H1 (cell line): ENCODE results near the gene DCTN3.

Source experiments
- CTCF ChIP-seq, 3 experiments: IDR thresholded peaks; 1 replicate in 2 of 3; 2 replicates in 1 of 3; pipeline versions ENCODE4 v1.5.1 to v1.6.1; 2011; ENCODE audit warnings: low read length in 3 of 3, mild to moderate bottlenecking in 3 of 3, inconsistent platforms in 2 of 3, low read depth in 1 of 3, moderate library complexity in 1 of 3; ENCODE audit not compliant: insufficient read depth in 1 of 3; ENCODE audit errors: control extremely low read depth in 1 of 3
- HDAC2 ChIP-seq, 2 experiments: fragments of 300-600 bp in 1 of 2; sonication (generic) in 1 of 2; IDR thresholded peaks; 2 replicates each; pipeline ENCODE4 v1.6.1; 2011 to 2012; ENCODE audit warnings: low read depth in 2 of 2, low read length in 2 of 2, mild to moderate bottlenecking in 2 of 2, moderate library complexity in 2 of 2, borderline replicate concordance in 1 of 2, inconsistent platforms in 1 of 2
- PHF8 ChIP-seq: fragments of 200-600 bp; sonication (generic); conservative IDR thresholded peaks from 2 replicates; pipeline ENCODE4 v1.7.1; 2012; ENCODE audit warnings: low read depth, mild to moderate bottlenecking, inconsistent platforms, low read length, moderate library complexity

DNA sequence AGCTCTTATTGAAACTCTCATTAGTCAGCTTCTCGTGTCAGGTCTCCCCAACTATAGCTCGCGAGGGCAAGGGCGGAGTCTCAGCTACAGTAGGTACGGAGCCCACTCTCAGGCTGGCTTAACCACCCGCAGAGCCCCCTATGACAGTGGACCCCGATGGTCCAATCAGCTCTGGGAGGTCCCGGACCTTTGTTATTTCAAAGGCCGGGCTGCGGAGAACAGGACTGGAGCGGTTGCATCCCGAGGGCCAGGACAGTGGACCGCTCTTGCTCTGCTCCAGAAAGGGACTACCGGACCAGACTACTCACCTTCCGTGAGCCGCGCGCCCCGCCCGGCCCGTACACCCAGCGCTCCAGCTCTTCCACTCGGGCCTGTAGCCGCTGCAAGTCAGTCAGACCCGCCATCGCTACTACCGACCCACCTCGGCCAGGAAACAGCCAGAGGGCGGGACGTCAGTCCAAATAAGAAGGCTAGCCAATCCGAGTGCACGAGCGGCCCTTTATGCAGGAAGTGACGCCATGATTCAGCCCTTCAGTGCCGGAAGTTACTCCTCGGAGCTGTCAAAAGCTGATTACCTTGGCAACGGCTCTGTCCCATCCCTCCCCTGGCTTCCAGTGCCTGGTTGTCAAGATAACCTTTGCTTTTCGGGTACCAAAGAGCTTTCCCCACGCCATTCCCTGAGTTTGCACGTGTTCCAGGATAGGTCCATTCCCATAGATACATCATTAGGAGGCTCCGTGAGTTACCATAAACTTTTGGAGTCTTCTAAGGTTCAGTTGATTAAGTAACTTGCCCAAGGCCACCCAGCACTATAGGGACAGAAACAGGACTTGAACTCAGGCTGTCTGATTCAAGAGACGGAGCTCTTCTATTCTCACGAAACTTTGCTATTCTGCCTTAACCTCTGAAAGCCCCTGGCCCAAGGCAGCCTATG is at the start of gene DCTN3:
- no peak for TF ChIP-seq HDAC2 (IDR thresholded peaks at IDR 0.05; ENCODE audit: borderline replicate concordance in 1 of 2, low read depth in 2 of 2, low read length in 2 of 2)
- TF ChIP-seq CTCF (IDR thresholded peaks at IDR 0.05; ENCODE audit: control extremely low read depth in 1 of 3, insufficient read depth in 1 of 3, low read depth in 1 of 3, low read length in 3 of 3) = peak in 1 of 3 experiments; percentile 6; a peak in 1 of 4 replicates
- peak; percentile 44; the same call in 1 of the 2 replicates for TF ChIP-seq PHF8
